Amniotic epithelial cell (primary cell): Measurements from ENCODE around the gene MRPL32.

Source experiments
- DNase-seq: peaks from one replicate; pipeline ENCODE4 v3.0.0-alpha.2; 2010; ENCODE audit warnings: low read depth

The MRPL32 gene

DNA sequence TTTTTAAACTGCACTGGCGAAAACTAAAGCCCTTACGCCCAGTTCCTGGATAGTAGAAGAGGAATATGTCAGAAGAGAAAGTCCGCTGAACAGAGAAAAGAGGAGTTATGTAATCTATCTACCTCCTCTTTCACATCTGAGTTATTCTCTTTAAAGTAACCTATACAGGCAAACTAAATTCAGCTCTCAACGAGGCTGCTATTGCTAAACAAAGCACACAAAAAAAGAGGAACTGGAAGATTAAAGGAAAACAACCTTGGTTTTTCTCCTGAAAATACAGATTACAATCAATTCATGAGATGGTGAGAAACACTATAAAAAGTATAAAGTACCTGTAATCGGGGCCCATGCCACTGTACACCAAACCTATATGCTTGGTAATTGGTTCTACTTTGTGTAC lies 6.0 kb upstream of the MRPL32 start:
- DNase-seq, result no peak

GRCh38 chr7:42928754-42929153 lies 3.4 kb upstream of the MRPL32 start:
- DNase-seq, result no peak

DNA sequence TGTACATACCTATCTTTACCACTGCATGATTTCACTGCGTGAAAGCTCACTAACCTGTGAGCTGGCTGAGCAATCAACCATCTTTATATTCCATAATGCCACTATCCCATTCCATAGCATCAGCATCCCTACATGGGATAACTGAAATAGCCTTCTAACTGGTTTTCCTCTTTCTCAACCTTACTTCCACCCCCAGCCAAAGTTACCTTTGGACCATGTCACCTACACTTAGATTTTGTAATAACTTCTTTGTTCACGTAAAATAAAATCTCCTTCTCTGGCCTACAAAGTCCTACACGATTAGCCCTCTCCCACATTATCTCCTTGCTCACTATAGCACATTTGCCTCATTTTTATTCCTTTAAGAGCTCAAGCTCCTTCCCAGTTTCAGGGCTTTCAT lies 2.7 kb upstream of the MRPL32 start:
- DNase-seq, result no peak

GRCh38 chr7:42930889-42931288 lies 1.3 kb upstream of the MRPL32 start:
- DNase-seq, result peak; percentile 74

- peak; percentile 14 for DNase-seq
These were observed 736 bp upstream of the MRPL32 start for GRCh38 chr7:42931447-42931833.

DNA sequence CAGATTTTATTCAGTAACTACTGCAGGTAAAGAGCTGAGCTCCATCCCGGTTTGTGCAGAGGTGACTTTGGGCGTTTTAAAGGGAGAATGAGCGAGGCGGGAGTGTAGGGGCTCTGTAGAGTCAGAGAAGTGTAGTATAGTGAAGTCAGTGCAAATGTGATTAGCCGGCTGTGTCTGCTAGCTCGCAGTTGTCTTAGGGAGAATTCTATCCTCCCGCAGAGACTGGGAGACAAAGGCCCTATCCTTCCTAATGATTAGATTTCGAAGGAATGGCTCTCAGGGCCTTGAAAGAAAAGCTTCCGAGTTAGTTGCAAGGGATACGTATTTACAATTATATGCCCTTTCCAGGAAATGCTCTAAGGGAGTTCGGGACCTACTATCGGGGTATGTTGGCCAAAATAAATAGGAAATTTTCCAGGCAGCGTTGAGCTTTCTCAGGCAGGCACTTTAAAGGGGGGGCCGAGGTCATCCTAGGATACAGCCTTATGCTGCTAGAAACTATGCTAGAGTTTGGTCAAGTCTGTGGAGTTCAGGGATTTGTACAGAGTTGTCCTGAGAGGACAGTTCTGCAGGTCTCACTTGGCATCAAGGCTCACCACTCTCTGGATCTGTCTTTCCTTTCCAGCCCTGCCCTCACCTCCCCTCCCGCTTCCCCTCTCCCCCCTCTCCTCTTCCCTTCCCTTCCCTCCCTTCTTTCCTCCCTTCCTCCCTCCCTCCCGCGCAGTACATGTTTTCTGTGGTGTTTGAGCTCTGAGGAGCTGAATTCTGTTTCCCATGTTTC lies 825 bp downstream of the MRPL32 start:
- peak; percentile 67 for DNase-seq

- DNase-seq, result no peak
These were observed 2.1 kb downstream of the MRPL32 start for GRCh38 chr7:42934291-42934690.

GRCh38 chr7:42935861-42936260 lies 3.7 kb downstream of the MRPL32 start:
- no peak for DNase-seq

DNA sequence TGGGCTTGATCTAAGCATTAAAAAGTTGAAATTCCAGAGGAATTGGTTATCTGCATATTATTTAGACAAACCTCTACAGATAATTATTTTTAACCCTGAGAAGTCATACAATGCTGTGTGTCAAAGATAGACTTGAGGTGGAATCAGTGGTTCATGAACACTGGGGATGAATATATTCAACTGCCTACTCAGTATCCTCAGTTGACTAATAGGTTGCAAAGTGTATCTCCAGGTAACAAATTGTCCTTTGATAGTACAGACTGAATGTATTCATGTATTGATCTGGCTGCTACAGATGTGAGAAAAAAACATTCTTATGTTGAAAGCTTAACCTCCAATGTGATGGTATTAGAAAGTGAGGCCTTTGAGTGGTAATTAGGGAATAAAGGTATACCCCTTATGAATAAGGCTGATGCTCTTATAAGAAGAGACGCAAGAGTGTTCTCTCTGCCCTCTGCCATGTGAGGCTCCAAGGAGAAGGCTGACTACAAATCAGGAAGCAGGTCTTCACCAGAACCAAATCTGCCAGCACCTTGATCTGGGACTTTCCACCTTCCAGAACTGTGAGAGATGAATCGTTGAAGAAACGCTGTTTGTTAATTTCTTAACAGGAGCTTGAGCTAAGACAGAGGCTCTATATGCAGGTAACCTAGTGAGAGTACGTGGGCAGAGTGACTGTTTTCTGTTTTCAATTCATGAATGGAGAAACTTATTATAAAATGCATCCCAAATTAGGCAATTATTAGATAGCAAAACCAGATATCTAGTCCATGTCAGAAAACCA lies 7.5 kb downstream of the MRPL32 start:
- no peak for DNase-seq

DNA sequence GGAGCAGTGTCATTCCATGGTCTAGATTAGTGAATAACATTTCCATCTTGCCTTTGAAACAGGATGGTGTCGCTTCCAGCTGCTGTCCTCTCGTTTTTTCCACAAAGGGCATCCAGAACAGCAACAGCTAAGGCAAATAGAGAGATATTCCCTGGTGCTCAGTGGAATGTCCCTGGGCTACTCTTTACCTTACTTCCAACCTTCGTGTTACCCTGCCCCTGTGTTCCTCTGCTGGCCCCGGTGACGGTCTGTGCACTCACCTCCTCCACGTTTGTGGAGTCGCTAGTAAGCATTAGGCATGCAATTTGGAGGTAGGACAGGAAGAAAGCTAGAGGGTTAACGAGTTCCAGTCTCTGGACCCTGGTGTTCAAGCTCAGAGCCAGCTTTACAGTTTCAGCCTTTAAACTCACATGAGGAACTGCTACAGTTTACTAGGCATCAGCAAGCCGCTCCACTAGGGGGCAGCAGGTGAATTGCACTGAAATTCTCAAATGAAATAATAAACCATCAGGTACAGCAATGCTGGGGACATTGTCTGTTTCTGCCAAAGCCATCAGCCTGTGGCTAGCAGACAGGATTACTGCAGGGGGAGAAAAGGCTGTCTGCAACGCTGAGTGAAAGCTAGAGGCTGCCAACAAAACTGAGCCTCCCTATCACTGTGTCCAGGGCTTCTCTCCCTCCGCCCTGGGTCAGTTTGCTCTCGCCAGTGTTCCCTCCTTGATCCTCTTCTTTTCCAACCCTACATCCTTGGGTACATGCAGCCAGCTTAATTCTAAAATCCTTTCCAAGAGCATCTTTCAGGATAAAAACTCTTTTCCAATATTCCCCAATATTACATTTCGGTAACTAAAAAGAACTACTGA lies 9.0 kb downstream of the MRPL32 start:
- peak; percentile 67 for DNase-seq

DNA sequence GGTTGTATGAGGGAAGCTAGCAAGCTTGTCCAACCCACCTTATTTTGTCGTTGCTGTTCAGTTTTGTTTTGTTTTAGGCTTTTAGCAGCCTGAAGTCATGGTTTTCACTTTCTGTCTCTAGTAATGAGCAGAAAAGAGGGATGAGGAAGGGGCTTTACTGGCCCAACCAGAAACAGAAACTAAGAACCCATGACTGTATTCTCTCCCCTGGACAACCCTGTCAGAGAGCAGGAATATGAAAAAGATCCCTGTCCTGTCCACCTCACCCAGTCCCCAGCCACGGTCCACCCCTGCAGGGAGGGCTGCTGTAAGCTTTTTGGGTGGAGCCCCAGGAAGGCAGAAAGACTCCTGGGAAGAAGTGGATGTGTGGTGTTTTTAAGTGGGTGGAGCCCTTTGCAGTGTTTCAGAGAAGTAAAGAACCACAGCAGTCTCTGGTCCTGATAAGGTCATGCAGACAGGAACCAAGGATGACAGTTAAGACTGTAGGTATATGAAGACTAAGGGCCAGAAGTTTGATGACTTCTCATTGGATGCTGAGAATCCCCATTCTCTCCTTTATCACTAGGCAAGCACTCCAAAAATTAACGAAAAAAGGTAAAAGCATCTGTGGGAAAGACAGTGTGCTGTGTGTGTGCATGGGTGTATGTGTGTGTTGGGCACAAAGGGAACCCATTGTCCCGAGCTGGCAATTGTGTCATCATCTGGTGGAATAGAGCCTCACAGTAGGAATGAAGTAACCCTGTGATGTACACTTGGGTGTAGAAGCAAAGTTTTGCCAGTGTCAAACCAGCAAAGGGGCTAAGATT lies 13.8 kb downstream of the MRPL32 start:
- no peak for DNase-seq

DNA sequence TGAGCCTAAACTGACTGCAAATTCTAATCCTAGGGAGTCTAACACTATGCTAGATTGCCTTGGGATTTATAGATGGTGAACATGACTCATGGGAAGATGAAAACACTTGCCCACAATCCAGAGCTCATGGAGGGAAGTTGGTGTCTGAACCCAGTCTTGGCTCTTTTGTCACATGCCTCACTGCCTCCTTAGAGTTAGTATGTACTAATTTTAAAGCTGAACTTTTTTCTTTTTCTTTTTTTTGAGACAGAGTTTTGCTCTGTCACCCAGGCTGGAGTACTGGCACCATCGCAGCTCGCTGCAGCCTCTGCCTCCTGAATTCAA lies 14.4 kb downstream of the MRPL32 start:
- no peak for DNase-seq

DNA sequence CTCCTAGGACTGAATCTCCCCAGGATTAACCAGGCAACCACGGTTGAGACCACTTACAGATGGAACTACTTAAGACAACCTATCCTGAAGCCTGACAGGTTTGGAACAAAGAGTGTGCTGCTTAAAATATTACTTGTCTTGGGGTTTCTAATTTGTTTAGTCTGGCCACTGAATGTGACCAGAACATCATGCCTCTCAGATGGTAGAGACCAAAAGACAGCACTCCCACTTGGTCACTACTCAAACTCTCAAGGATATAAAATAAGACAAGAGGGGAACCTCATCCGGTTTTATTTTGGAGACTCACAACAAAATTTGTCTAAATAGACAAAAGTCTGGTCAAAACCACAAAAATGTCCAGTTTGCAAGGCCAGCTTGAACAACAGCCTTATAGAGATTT lies 15.3 kb downstream of the MRPL32 start:
- no peak for DNase-seq

GRCh38 chr7:42950417-42950816 lies 18.2 kb downstream of the MRPL32 start:
- DNase-seq, result no peak

DNA sequence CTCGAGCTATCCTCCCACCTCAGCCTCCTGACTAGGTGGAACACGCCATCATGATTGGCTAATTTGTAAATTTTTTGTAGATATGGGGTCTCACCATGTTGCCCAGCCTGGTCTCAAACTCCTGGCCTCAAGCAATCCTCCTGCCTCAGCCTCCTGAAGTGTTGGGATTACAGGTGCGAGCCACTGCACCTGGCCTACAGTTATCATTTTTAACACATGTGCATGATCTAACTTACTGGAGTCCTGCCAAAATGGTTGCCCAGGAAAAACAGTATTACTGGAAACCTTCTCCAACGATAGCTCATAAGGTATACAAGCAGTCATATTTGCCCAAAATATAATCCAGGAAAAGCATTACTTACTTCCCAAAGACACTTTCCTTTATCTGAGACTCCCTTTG lies 20.2 kb downstream of the MRPL32 start:
- no peak for DNase-seq

- DNase-seq, result no peak
These were observed 21.8 kb downstream of the MRPL32 start for GRCh38 chr7:42953994-42954393.

DNA sequence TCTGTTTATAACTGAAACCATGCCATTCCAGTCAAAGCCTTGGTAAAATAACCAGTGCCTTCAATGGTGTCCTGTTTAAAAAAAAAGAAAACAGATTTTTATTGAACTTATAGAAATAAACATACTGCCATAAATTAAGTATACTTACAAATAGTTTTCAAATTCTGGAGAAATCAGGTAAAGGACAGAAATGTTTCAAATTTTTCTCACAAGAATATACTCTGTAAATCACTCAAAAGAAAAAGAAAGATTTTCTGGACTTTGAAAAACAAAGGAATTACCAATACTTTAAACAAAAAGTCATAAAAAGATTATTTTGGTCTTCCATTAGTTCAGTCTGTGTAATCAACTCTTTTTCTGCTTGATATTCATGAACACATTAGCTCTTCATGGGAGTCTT lies 23.9 kb downstream of the MRPL32 start:
- DNase-seq, result no peak

- no peak for DNase-seq
These were observed 27.4 kb downstream of the MRPL32 start for GRCh38 chr7:42959549-42959948.

GRCh38 chr7:42960762-42961161 lies 28.6 kb downstream of the MRPL32 start:
- no peak for DNase-seq

GRCh38 chr7:42961170-42961569 lies 29.0 kb downstream of the MRPL32 start:
- peak; percentile 44 for DNase-seq

GRCh38 chr7:42964293-42964692 lies 32.1 kb downstream of the MRPL32 start:
- DNase-seq, result no peak
